Prostate gland (tissue), 2 donors: ENCODE measurements around the gene CYCS.

Source experiments
- POLR2A ChIP-seq: fragments of 450-650 bp; IDR thresholded peaks from one replicate; pipeline ENCODE4 v1.6.1; 2016; ENCODE audit warnings: antibody characterized with exemption, mild to moderate bottlenecking
- TF ChIP-seq, protein P1 (sequence below), 4 experiments: fragments of 200-600 bp in 2 of 4; fragments of 450-650 bp in 2 of 4; sonication (generic) in 2 of 4; IDR thresholded peaks; 1 replicate in 3 of 4; 2 replicates in 1 of 4; pipeline ENCODE4 v1.5.1; 2016 to 2019; ENCODE audit warnings: antibody characterized with exemption in 4 of 4, mild to moderate bottlenecking in 2 of 4, moderate library complexity in 2 of 4

- no peak for TF ChIP-seq POLR2A
- TF ChIP-seq, protein P1, sequence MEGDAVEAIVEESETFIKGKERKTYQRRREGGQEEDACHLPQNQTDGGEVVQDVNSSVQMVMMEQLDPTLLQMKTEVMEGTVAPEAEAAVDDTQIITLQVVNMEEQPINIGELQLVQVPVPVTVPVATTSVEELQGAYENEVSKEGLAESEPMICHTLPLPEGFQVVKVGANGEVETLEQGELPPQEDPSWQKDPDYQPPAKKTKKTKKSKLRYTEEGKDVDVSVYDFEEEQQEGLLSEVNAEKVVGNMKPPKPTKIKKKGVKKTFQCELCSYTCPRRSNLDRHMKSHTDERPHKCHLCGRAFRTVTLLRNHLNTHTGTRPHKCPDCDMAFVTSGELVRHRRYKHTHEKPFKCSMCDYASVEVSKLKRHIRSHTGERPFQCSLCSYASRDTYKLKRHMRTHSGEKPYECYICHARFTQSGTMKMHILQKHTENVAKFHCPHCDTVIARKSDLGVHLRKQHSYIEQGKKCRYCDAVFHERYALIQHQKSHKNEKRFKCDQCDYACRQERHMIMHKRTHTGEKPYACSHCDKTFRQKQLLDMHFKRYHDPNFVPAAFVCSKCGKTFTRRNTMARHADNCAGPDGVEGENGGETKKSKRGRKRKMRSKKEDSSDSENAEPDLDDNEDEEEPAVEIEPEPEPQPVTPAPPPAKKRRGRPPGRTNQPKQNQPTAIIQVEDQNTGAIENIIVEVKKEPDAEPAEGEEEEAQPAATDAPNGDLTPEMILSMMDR (IDR thresholded peaks at IDR 0.05) = no peak
Measured at GRCh38 chr7:25077096-25077495, 48.0 kb downstream of the CYCS start.
